ENCODE results near the gene EPB41.
A peak's percentile ranks its signal among the peaks of the same experiment; 100 is the strongest.
"Not testable (repeated sequence)": the region's sequence is repeated elsewhere in the genome, so short reads cannot be mapped to it uniquely, and the experiment has no call there.

The EPB41 gene

GRCh38 chr1:28981210-28981609 is 66.8 kb downstream of the EPB41 start:
- DNase-seq (ENCODE audit: low read depth): no peak

DNA sequence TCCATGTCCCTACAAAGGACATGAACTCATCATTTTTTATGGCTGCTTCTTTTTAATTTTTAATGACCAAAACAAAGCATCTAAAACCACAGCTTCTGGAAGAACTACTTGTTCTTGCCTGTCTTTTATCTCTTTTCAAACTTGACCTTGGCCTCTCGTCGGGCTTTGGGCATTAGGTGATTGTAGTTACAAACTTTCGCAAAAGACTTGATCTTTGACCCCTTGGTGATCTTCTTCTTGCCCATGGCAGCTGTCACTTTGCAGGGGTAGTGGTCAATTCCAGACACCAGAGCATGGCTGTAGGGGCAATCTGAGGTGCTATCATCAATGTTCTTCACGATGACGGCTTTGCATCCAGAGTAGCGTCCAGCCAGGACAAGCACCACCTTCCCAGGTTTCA is 67.8 kb downstream of the EPB41 start:
- DNase-seq (ENCODE audit: low read depth): no peak

- no peak for DNase-seq (ENCODE audit: low read depth)
Measured at GRCh38 chr1:28983091-28983490, 68.7 kb downstream of the EPB41 start.

DNA sequence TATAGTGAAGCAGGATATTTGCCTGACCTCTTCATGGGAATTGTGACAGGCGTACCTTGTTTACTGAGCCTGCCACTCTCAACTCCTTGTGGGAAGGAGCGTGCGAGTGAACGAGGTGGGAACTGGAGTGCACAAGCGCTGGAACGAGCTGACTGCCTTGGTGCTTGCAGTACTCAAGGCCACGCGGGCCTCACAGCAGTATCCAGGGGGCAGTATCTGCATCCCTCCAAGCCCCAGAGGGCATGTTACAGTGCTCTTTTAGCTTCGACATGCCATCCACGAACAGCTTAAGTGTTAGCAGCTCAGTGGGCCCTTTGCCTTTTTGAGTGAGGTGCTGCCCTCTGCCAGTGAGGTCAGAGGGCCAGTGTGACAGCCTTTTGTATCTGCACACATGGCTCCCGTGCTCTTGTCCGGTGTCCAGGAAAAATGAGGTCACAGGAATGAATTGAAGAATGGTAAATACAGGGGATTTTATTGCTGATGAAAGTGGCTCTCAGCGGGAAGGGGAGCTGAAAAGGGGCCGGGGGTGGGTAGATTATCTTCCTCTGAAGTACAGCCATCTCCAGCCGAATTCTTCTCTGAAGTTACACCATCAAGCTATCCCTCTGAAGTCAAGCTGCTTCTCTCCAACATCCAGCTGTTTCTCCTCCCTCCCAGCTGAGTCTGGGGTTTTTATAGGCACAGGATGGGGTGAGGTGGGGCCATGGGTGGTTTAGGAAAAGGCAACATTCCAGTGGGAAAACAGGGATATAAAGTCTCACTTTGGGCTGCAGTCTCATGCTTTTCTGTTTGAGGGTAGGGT is 69.3 kb downstream of the EPB41 start:
- no peak for DNase-seq (ENCODE audit: low read depth)

DNA sequence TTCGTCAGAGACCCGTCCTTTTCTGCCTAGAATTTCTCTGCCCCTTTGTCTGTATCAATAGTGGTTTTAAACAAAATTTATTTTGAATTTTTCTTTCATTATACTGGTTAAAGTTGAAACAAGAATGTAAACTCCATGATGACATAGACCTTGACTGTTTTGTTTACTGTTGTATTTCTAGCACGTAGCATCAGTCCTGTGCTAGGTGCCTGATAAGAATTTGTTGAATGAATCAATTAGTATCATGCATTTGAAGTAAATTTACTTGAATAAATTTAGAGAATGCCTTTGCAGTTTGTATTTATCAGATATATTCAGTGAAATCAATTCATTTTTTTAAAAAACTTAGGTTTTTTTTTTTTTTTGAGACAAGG is 69.9 kb downstream of the EPB41 start:
- DNase-seq (ENCODE audit: low read depth): no peak

GRCh38 chr1:28985427-28985826 is 71.1 kb downstream of the EPB41 start:
- no peak for DNase-seq (ENCODE audit: low read depth)

GRCh38 chr1:28986306-28986910 is 72.0 kb downstream of the EPB41 start:
- no peak for DNase-seq (ENCODE audit: low read depth)

DNA sequence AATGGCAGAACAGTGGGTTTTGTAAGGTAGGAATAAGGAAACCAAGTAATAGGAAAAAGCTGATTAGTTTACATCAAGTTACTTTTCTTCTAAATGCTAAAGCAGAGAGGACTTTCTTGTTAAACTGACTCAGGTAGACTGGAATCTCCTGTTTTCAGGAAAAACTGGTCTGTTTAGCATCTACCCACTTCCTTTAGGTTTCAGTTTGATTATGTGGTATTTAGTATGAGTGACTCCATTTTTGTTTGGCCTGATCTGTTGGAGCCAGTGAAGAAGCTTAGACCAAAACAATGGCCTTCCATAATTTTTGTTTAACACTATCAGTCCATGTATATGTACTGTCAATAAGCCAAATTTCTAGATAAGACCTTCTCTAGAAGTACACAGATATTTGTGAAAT is 88.4 kb downstream of the EPB41 start:
- DNase-seq (ENCODE audit: low read depth): no peak

DNA sequence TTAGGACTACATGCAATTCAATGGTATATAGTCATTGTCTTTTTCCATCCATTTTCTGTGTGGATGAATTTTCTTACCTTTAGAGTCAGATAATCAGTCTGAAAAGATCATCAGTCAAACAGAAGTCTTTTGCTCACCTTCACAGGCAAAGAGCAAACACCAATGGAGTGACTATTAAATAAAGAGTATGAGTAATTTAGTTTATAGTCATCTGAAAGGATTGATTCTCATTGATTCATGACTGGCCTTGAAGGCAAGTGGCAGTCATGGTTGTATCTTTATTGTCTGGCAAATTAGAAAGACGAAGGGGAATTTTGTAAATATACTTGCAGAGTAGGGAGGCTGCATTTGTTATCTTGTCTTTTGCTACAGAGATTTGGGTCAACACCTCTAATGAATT is 89.9 kb downstream of the EPB41 start:
- DNase-seq (ENCODE audit: low read depth): no peak

- DNase-seq (ENCODE audit: low read depth): no peak
Measured at GRCh38 chr1:29004798-29005197, 90.4 kb downstream of the EPB41 start.

GRCh38 chr1:29011775-29012174 is 97.4 kb downstream of the EPB41 start:
- DNase-seq (ENCODE audit: low read depth): peak; percentile 1

GRCh38 chr1:29017235-29017634 is 102.9 kb downstream of the EPB41 start:
- no peak for DNase-seq (ENCODE audit: low read depth)

- no peak for DNase-seq (ENCODE audit: low read depth)
Measured at GRCh38 chr1:29017975-29018712, 103.8 kb downstream of the EPB41 start.

- DNase-seq (ENCODE audit: low read depth): no peak
Measured at GRCh38 chr1:29022620-29023019, 108.3 kb downstream of the EPB41 start.

DNA sequence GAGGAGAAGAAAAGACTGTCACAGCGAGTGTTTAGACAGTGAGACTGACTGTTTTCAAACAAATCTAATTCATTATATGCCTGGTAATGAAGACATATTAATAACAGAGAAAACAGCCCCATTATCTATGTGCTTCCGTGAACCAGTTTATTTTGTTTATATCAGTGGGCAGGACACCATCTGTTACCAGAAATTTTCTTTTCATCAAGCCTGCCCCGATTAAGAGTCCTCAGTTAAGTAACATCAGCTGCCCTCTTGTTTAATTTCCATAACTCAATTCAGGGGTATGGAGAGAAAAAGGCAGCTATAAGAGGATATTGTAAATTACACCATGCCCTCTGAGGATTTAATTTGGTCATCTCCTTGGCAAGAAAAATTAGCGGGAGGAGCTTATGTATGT is 115.3 kb downstream of the EPB41 start:
- DNase-seq (ENCODE audit: low read depth): no peak

DNA sequence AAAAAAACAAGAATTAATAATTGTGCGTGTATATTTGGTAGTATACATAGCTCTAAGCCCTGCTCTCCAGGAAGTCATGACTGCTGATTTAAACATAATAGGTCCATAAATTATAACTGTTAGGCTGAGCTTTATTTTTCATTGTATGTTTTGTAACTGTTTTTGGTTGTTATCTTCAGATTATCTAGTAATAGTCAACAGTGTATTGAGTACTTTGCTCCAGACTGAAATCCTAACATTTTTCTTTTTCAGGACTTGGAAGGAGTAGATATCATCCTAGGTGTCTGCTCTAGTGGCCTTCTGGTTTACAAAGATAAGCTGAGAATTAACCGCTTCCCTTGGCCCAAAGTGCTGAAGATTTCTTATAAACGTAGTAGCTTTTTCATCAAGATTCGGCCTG is 118.5 kb downstream of the EPB41 start:
- DNase-seq (ENCODE audit: low read depth): no peak

DNA sequence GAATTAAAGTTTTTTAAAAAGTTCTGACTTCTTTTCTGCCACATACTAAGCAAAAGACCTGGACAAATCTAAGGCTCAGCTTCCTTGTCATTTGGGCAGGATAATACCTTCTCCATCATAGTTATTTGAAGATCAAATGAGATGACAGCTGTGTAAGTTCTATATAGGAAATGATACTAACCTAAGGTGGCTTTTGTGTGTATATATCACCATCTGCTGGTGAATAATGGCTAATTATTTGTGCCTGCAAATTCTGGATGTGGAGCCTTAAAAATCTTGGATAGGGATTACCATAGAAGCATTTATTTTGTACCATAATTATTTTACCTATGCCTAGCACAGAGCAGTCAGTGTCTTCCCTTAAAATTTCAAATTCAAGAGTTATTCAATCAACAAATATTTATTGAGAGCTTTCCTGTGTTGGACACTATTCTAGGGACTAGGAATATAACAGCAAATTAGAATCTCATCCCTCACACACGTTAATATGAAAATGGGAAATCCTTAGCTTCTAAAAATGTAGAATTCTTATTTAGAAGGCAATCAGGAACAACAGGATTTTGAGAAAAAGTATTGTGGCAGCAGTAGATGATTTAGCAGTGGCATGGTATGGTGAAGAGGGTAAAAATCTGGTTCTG is 119.6 kb downstream of the EPB41 start:
- DNase-seq (ENCODE audit: low read depth): peak; percentile 34

GRCh38 chr1:29043274-29043965 is 129.1 kb downstream of the EPB41 start:
- DNase-seq (ENCODE audit: low read depth): no peak

DNA sequence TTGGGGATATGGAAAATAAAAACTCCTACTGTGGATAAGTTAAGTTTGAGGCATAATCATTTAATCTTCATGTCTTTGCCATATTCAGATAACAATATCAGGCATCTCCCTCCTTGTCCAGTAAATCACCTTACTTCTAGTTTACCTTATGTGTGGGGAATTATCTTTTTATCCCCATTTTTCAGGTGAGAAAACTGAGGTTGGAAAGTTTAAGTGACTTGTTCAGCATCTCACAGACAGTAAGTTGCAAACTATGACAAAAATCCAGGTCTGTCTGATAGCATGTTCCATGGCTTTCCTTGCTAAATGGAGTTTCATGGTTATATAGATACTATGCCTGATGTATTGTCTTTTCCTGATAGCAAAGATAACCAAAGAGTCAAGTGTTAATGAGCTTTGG is 129.6 kb downstream of the EPB41 start:
- no peak for DNase-seq (ENCODE audit: low read depth)

DNA sequence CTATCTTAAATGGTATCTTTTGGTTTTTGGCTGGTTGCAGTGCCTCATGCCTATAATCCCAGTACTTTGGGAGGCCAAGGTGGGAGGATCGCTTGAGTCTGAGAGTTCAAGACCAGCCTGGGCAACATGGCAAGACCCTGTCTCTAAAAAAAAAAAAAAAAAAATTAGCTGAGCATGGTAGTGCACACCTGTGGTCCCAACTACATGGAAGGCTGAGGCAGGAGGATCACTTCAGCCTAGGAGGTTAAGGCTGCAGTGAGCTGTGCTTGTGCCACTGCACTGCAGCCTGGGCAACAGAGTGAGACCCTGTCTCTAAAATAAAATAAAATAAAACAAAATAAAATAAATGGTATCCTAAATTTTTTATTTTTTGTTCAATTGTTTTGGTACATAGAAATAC is 131.3 kb downstream of the EPB41 start:
- DNase-seq (ENCODE audit: low read depth): not testable (repeated sequence)

GRCh38 chr1:29047142-29047541 is 132.8 kb downstream of the EPB41 start:
- DNase-seq (ENCODE audit: low read depth): no peak

DNA sequence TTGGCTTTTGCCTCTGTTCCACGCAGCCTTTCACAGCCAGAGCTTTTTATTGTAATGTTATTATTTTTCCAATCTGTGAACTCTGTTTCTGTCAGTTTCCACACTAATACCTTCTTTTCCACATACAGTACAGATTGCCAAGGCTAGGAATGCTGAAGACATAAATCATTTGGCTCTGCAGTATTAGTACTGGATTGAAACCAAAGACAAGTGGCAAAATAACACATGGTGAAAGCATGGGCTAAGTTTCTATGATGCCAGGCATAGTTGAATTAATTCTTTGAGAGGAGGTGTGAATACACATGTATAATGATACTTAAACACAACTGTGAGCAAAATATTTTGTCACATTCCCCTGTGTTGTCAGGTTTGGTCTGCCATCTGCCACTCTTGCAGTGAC is 135.8 kb downstream of the EPB41 start:
- DNase-seq (ENCODE audit: low read depth): no peak
